Measurements from ENCODE around the gene GYG1.

GYG1 gene

GRCh38 chr3:148970271-148970670 lies 21.1 kb upstream of the GYG1 start:
- no peak for TF ChIP-seq CTCF (IDR thresholded peaks at IDR 0.05)

- no peak for TF ChIP-seq CTCF (IDR thresholded peaks at IDR 0.05)
These were observed 19.8 kb upstream of the GYG1 start for GRCh38 chr3:148971401-148972163.

DNA sequence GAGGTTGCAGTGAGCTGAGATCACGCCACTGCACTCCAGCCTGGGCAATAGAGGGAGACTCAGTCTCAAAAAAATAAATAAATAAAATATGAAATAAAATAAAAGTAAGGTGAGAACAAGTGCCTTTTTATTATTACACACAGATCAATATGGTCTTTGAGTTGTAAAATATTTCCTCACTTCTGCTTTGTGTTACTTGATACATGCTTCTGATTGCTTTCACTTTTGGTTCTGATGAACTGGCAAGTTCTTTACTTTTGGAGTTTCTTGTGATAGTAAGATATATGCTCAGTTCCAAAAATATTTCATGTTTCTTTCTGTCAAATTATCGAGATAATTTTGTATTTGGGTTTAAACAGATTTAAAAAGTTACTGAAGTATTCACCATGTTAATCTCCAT lies 16.6 kb upstream of the GYG1 start:
- TF ChIP-seq CTCF (IDR thresholded peaks at IDR 0.05), result no peak

- no peak for TF ChIP-seq CTCF (IDR thresholded peaks at IDR 0.05)
These were observed 16.1 kb upstream of the GYG1 start for GRCh38 chr3:148975248-148975647.

GRCh38 chr3:148975696-148976095 lies 15.6 kb upstream of the GYG1 start:
- TF ChIP-seq CTCF (IDR thresholded peaks at IDR 0.05), result no peak

GRCh38 chr3:148981273-148981672 lies 10.1 kb upstream of the GYG1 start:
- no peak for TF ChIP-seq CTCF (IDR thresholded peaks at IDR 0.05)

DNA sequence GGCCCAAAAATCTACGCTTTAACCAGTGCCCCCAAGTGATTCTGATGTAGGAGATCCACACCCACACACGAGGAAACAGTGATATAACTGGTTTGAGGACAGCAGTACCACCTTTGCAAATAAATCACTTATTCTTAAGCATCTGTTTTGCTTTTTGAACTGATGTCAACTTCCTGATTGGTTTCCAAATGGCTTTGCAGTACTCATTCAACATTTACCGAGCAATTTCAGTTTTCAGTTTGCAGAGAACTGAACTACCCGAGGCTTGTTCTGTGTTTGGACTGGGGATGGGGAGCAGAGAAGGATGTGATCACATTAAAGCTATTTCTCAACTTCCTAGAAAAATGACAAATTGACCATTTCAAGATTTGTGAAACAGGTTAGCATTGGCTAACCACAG lies 1.1 kb upstream of the GYG1 start:
- no peak for TF ChIP-seq CTCF (IDR thresholded peaks at IDR 0.05)
